PC-3 (cell line): Measurements from ENCODE around the gene APOL2. TPM values are rescaled to one million over a fixed set of nuclear protein-coding genes. Genes with fewer than 3 reads are reported as not detected.
"Not testable (repeated sequence)": the region's sequence is repeated elsewhere in the genome, so short reads cannot be mapped to it uniquely, and the experiment has no call there.

Source experiments
- ATAC-seq: fragments of 200-7000 bp; cut with Tn5 transposase; 2 replicates; pipeline ENCODE4 v1.9.1; 2020; ENCODE audit warnings: mild to moderate bottlenecking, moderate library complexity
- BruUV-seq: library from RNA; stranded (reverse); fragments of 400-500 nt; replicated peaks from 2 replicates; lab custom pipeline; 2021; lab: Mats Ljungman, UMichigan
- CTCF ChIA-PET: fragments of 300-600 bp; sonication (Branson Sonifier 250); formaldehyde crosslinking; loops from one replicate; lab custom pipeline; 2022; ENCODE audit warnings: antibody characterized with exemption; lab: Charles Lee
- POLR2A ChIA-PET: fragments of 300-600 bp; sonication (Branson Sonifier 250); formaldehyde crosslinking; loops from one replicate; lab custom pipeline; 2022; ENCODE audit warnings: antibody characterized with exemption; ENCODE audit not compliant: unreplicated experiment; lab: Charles Lee
- DNase-seq: peaks from one replicate; pipeline ENCODE4 v3.0.0-alpha.2; 2015
- H2AFZ ChIP-seq: fragments of 300-600 bp; sonication (generic); 2 replicates; pipeline ENCODE4 v1.6.0; 2016; ENCODE audit warnings: antibody characterized with exemption, low read length
- H3F3A ChIP-seq: fragments of 300-600 bp; sonication (generic); one replicate; pipeline ENCODE4 v1.6.0; 2017; ENCODE audit warnings: antibody characterized with exemption, low read length, control low read depth, mild to moderate bottlenecking; ENCODE audit not compliant: unreplicated experiment
- H3K27ac ChIP-seq: fragments of 300-600 bp; sonication (generic); 2 replicates; pipeline ENCODE4 v1.5.1; 2016; ENCODE audit warnings: mild to moderate bottlenecking, low read length
- H3K27me3 ChIP-seq: fragments of 300-600 bp; sonication (generic); 2 replicates; pipeline ENCODE4 v1.6.1; 2016; ENCODE audit warnings: low read length, mixed read lengths
- H3K36me3 ChIP-seq: fragments of 300-600 bp; sonication (generic); 2 replicates; pipeline ENCODE4 v1.6.1; 2016; ENCODE audit warnings: low read depth, mixed run types, low read length, mixed read lengths
- H3K4me1 ChIP-seq: fragments of 300-600 bp; sonication (generic); 2 replicates; pipeline ENCODE4 v1.5.1; 2016; ENCODE audit warnings: low read length; ENCODE audit not compliant: insufficient read depth
- H3K4me2 ChIP-seq: fragments of 300-600 bp; sonication (generic); 2 replicates; pipeline ENCODE4 v1.6.0; 2016; ENCODE audit warnings: low read length
- H3K4me3 ChIP-seq: fragments of 300-600 bp; sonication (generic); 2 replicates; pipeline ENCODE4 v1.5.1; 2016; ENCODE audit warnings: mild to moderate bottlenecking, low read length, mixed read lengths
- H3K79me2 ChIP-seq: fragments of 300-600 bp; sonication (generic); 2 replicates; pipeline ENCODE4 v1.6.1; 2017; ENCODE audit warnings: low read length, mixed read lengths
- H3K9ac ChIP-seq: fragments of 300-600 bp; sonication (generic); 2 replicates; pipeline ENCODE4 v1.6.0; 2016; ENCODE audit warnings: mild to moderate bottlenecking, low read length
- H3K9me2 ChIP-seq: fragments of 300-600 bp; sonication (generic); replicated peaks from 2 replicates; pipeline ENCODE4 v1.6.1; 2016; ENCODE audit warnings: mixed run types, low read length, mixed read lengths
- H3K9me3 ChIP-seq: fragments of 300-600 bp; sonication (generic); 2 replicates; pipeline ENCODE4 v1.6.1; 2016; ENCODE audit warnings: low read length, mixed read lengths
- H4K20me1 ChIP-seq: fragments of 300-600 bp; sonication (generic); 2 replicates; pipeline ENCODE4 v1.6.1; 2016; ENCODE audit warnings: low read length, mixed read lengths
- EZH2 ChIP-seq: fragments of 300-600 bp; sonication (generic); IDR thresholded peaks from one replicate; pipeline ENCODE4 v1.6.1; 2017; ENCODE audit warnings: antibody characterized with exemption, mild to moderate bottlenecking, low read length; ENCODE audit not compliant: unreplicated experiment
- EZH2phosphoT487 ChIP-seq: fragments of 300-600 bp; sonication (generic); IDR thresholded peaks from 2 replicates; pipeline ENCODE4 v1.6.1; 2018; ENCODE audit warnings: mild to moderate bottlenecking, antibody characterized with exemption, low read length, borderline replicate concordance
- intact Hi-C: fragments of 100-400 bp; cut with micrococcal nuclease; formaldehyde crosslinking; loops from 2 replicates; pipeline ENCODE4 v1.9.0; 2023
- total RNA-seq: library from RNA; depleted of rRNA; stranded (reverse); fragments of >200 nt; gene quantifications from 2 replicates; pipeline ENCODE4 v1.2.3, GENCODE V29; 2014
- TF ChIP-seq, protein P1 (sequence below): fragments of 300-600 bp; sonication (generic); conservative IDR thresholded peaks from 2 replicates; pipeline ENCODE4 v1.5.1; 2017; ENCODE audit warnings: antibody characterized with exemption, low read depth, mild to moderate bottlenecking, low read length

Gene APOL2
- total RNA-seq, 1 experiment from 2014 or later = 9.7 TPM

DNA sequence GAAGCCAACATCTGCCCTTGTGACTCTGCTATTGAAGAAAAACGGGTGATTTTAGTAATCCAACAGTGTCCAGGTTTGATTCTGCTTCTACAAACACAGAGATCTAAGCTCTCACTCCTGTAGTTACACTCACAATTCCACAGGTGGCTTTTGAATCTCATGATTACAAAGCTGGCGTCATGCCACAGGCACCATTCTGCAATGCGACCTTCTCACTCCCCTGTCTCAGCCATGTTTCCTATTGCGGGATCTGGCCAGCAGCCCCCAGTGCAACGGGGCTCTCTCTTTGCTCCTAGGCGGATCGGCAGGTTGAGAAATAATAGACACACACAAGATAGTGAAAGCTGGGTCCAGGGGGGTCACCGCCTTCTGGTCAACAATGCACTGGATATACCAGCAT is 36.4 kb downstream of the APOL2 start:
- peak overlapping the region; percentile 81 for H3K4me2 ChIP-seq
- TF ChIP-seq, protein P1, sequence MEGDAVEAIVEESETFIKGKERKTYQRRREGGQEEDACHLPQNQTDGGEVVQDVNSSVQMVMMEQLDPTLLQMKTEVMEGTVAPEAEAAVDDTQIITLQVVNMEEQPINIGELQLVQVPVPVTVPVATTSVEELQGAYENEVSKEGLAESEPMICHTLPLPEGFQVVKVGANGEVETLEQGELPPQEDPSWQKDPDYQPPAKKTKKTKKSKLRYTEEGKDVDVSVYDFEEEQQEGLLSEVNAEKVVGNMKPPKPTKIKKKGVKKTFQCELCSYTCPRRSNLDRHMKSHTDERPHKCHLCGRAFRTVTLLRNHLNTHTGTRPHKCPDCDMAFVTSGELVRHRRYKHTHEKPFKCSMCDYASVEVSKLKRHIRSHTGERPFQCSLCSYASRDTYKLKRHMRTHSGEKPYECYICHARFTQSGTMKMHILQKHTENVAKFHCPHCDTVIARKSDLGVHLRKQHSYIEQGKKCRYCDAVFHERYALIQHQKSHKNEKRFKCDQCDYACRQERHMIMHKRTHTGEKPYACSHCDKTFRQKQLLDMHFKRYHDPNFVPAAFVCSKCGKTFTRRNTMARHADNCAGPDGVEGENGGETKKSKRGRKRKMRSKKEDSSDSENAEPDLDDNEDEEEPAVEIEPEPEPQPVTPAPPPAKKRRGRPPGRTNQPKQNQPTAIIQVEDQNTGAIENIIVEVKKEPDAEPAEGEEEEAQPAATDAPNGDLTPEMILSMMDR = 0 out of 2 replicates have a peak, but pooled peaks have one; percentile 9
- ATAC-seq = peak; percentile 42

DNA sequence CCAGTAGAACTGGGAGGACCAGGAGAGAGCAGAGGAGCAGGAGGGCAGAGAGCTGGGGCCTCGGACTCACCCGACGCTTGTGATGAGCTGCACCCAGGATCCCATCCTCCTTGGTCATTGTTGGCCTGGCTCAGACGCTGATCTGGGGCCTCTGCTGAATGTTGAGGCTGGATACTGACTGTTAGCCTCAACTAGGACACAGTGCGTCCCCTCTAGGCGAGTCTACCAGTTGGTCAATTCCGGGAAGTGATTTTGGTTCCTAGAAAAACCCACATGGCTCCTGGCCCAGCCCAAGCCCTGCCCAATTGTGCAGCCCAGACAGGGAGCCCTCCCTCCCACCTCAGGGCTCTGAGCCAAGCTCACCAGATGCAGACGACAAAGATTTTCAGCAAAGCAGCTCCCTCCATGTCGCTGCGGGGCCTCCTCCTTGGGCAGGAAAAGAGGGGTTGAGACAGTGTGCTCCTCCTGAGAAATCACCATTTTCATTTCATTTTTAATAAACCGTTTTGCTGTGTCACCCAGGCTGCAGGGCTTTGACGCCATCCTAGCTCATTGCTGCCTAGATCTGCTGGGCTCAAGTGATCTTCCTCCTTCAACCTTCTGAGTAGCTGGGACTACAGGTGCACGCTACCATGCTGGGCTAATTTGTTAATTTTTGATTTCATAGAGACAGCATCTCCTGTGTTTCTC is 37.6 kb downstream of the APOL2 start, which contains the start of gene APOL4:
TSS of gene APOL4 (minus strand) at position 180 of the 690 bp plus-strand sequence. CDS start at position 105, 75 bp downstream.
- DNase-seq = no peak
- Histone ChIP-seq H3K27me3 (no peaks in the 10 kb centered on the region), H3K4me1 (peaks cover 5% of the 10 kb centered on the region; the same call in 1 of the 2 replicates), H3K9me3 (no peaks in the 10 kb centered on the region), H3K36me3 (no peaks in the 10 kb centered on the region), H3K79me2 (no peaks in the 10 kb centered on the region), H3K4me2 (peak within 1 kb of the TSS; percentile 81; the same call in 1 of the 2 replicates), H3F3A (no peaks in the 10 kb centered on the region), H3K4me3 (no peak within 1 kb of the TSS; the same call in 1 of the 2 replicates), H3K27ac (no peak within 1 kb of the TSS), H2AFZ (no peak within 1 kb of the TSS), H4K20me1 (no peaks in the 10 kb centered on the region), H3K9me2 (no peaks in the 10 kb centered on the region), H3K9ac (no peak within 1 kb of the TSS)
- BruUV-seq = no TSS peak
- TF ChIP-seq EZH2 = no peak
- TF ChIP-seq, protein P1 = no peak
- no peak for TF ChIP-seq EZH2phosphoT487
- ChIA-PET POLR2A (no interaction called here), CTCF (no interaction called here)
- ATAC-seq = no peak
- intact Hi-C loops = loop anchor here (2.0 kb wide), 1 partner anchor 19 kb away; no protein-coding TSS in a partner anchor

More for the DNA sequence above, 36.4 kb downstream of the APOL2 start:
- H3K79me2 ChIP-seq, H3F3A ChIP-seq, CTCF ChIA-PET, H3K4me1 ChIP-seq, H3K9me2 ChIP-seq, H4K20me1 ChIP-seq, H3K9me3 ChIP-seq, BruUV-seq, H3K36me3 ChIP-seq, H3K27me3 ChIP-seq, H3K9ac ChIP-seq, POLR2A ChIA-PET: not testable (repeated sequence)
- intact Hi-C loops = loop anchor here (2.0 kb wide), 1 partner anchor 18 kb away; no protein-coding TSS in a partner anchor
- peak overlapping the region; percentile 71 for H2AFZ ChIP-seq
- 0 out of 2 replicates have a peak overlapping the region, but pooled peaks have one; percentile 11 for H3K27ac ChIP-seq
- DNase-seq = peak; percentile 43
- H3K4me3 ChIP-seq = peak overlapping the region; percentile 60

DNA sequence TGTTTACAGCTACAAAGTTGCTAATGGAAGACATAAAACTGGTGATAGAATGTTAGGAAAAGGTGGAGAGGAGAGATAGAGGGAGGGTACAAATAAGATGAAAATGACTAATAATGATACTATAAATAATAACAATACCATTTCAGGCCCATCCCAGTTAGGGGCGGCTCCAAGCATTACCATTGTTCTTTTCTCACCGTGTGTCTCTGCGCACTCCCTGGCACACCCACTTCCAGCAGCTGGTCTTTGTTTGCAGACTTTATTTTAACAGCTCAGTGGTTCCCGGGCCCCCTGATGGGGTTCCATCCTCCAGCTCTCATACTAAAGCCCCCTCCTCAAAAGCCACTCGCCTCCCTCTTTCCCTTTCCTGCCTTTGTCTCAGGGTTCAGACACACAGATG is 38.3 kb downstream of the APOL2 start:
- H3K4me2 ChIP-seq, DNase-seq, H3K4me1 ChIP-seq, H4K20me1 ChIP-seq, H2AFZ ChIP-seq, H3K79me2 ChIP-seq, ATAC-seq, H3F3A ChIP-seq, POLR2A ChIA-PET, BruUV-seq, H3K27ac ChIP-seq, H3K36me3 ChIP-seq, H3K9ac ChIP-seq, CTCF ChIA-PET, H3K27me3 ChIP-seq, H3K9me3 ChIP-seq, intact Hi-C loops, H3K9me2 ChIP-seq, H3K4me3 ChIP-seq: not testable (repeated sequence)
